WTC11 (cell line): ENCODE measurements around the gene CEP131. TPM values are rescaled to one million over a fixed set of nuclear protein-coding genes. Genes with fewer than 3 reads are reported as not detected.

Experiments used
- ATAC-seq: fragments of 200-7000 bp; cut with Tn5 transposase; 2 replicates; pipeline ENCODE4 v1.10.0; 2021; ENCODE audit warnings: mild to moderate bottlenecking, moderate library complexity
- CTCF ChIA-PET: fragments of 300-600 bp; sonication (Branson Sonifier 250); formaldehyde crosslinking; loops from one replicate; lab custom pipeline; 2021; ENCODE audit warnings: antibody characterized with exemption; lab: Charles Lee
- POLR2A ChIA-PET: fragments of 350-600 bp; sonication (Branson Sonifier 250); formaldehyde crosslinking; loops from one replicate; lab custom pipeline; 2021; ENCODE audit warnings: antibody characterized with exemption; lab: Charles Lee
- DNase-seq: peaks from one replicate; pipeline ENCODE4 v3.0.0; 2021; ENCODE audit warnings: low spot score
- H3K27ac Mint-ChIP-seq: 2 replicates; pipeline ENCODE4 v1.8.0; 2021; ENCODE audit warnings: mixed read lengths
- H3K27me3 Mint-ChIP-seq: 2 replicates; pipeline ENCODE4 v1.8.0; 2021; ENCODE audit warnings: low read depth, mild to moderate bottlenecking, moderate library complexity, mixed read lengths
- H3K36me3 Mint-ChIP-seq: 2 replicates; pipeline ENCODE4 v1.8.0; 2021; ENCODE audit warnings: mixed read lengths
- H3K4me1 Mint-ChIP-seq: 2 replicates; pipeline ENCODE4 v1.8.0; 2022; ENCODE audit warnings: mixed read lengths
- H3K4me3 Mint-ChIP-seq: 2 replicates; pipeline ENCODE4 v1.8.0; 2021; ENCODE audit warnings: mild to moderate bottlenecking, moderate library complexity, mixed read lengths
- H3K9me3 Mint-ChIP-seq: 2 replicates; pipeline ENCODE4 v1.8.0; 2021; ENCODE audit warnings: mixed read lengths
- CBFB ChIP-seq: sonication (generic); formaldehyde crosslinking; IDR thresholded peaks from 2 replicates; pipeline ENCODE4 v1.8.1; 2022; ENCODE audit warnings: mild to moderate bottlenecking, low read depth, missing genetic modification reagents
- EMX1 ChIP-seq: fragments of 250-450 bp; sonication (Bioruptor Pico); IDR thresholded peaks from 2 replicates; pipeline ENCODE4 v1.8.0; 2021; ENCODE audit warnings: mild to moderate bottlenecking
- IRF2 ChIP-seq: sonication (generic); formaldehyde crosslinking; IDR thresholded peaks from 2 replicates; pipeline ENCODE4 v1.8.0; 2022; ENCODE audit warnings: low read depth, missing genetic modification reagents, borderline replicate concordance
- JAZF1 ChIP-seq: fragments of 250-450 bp; sonication (Bioruptor Pico); IDR thresholded peaks from 2 replicates; pipeline ENCODE4 v1.9.0; 2021; ENCODE audit warnings: moderate library complexity, mild to moderate bottlenecking, inconsistent platforms
- MYBL2 ChIP-seq: sonication (generic); formaldehyde crosslinking; IDR thresholded peaks from 2 replicates; pipeline ENCODE4 v1.8.1; 2023; ENCODE audit warnings: mild to moderate bottlenecking, moderate library complexity, missing genetic modification reagents
- TEAD1 ChIP-seq: sonication (generic); formaldehyde crosslinking; IDR thresholded peaks from 2 replicates; pipeline ENCODE4 v1.8.0; 2022; ENCODE audit warnings: mild to moderate bottlenecking, missing genetic modification reagents
- ZNF263 ChIP-seq: sonication (generic); formaldehyde crosslinking; IDR thresholded peaks from 2 replicates; pipeline ENCODE4 v1.8.1; 2022; ENCODE audit warnings: low read depth, mild to moderate bottlenecking, moderate library complexity, missing genetic modification reagents
- ZNF317 ChIP-seq: sonication (generic); formaldehyde crosslinking; IDR thresholded peaks from 2 replicates; pipeline ENCODE4 v1.8.1; 2023; ENCODE audit warnings: low read depth, mild to moderate bottlenecking, moderate library complexity, missing genetic modification reagents, borderline replicate concordance
- ZNF396 ChIP-seq: fragments of 250-450 bp; sonication (Bioruptor Pico); IDR thresholded peaks from 2 replicates; pipeline ENCODE4 v1.8.0; 2021; ENCODE audit warnings: mild to moderate bottlenecking, moderate library complexity, borderline replicate concordance
- total RNA-seq: library from RNA; stranded (reverse); gene quantifications from 3 replicates; pipeline ENCODE4 v1.2.3, GENCODE V29; 2021
- TF ChIP-seq, protein P1 (sequence below): fragments of 250-450 bp; sonication (Bioruptor Pico); IDR thresholded peaks from 2 replicates; pipeline ENCODE4 v2.1.2; 2022; ENCODE audit warnings: mild to moderate bottlenecking, moderate library complexity
- TF ChIP-seq, protein P2 (sequence below): sonication (generic); formaldehyde crosslinking; IDR thresholded peaks from 2 replicates; pipeline ENCODE4 v1.8.1; 2022; ENCODE audit warnings: low read depth, missing genetic modification reagents, borderline replicate concordance
- TF ChIP-seq, protein P3 (sequence below): sonication (generic); formaldehyde crosslinking; IDR thresholded peaks from 2 replicates; pipeline ENCODE4 v1.8.1; 2023; ENCODE audit warnings: mild to moderate bottlenecking, moderate library complexity, missing genetic modification reagents
- TF ChIP-seq, protein P4 (sequence below): fragments of 250-450 bp; sonication (Bioruptor Pico); IDR thresholded peaks from 2 replicates; pipeline ENCODE4 v1.8.0; 2021; ENCODE audit warnings: mild to moderate bottlenecking
- TF ChIP-seq, protein P5 (sequence below): fragments of 250-450 bp; sonication (Bioruptor Pico); IDR thresholded peaks from 2 replicates; pipeline ENCODE4 v1.9.0; 2021; ENCODE audit warnings: mild to moderate bottlenecking
- TF ChIP-seq, protein P6 (sequence below): sonication (generic); formaldehyde crosslinking; IDR thresholded peaks from 2 replicates; pipeline ENCODE4 v1.8.0; 2022; ENCODE audit warnings: mild to moderate bottlenecking, missing genetic modification reagents
- TF ChIP-seq, protein P7 (sequence below): sonication (generic); formaldehyde crosslinking; IDR thresholded peaks from 2 replicates; pipeline ENCODE4 v1.8.0; 2022; ENCODE audit warnings: mild to moderate bottlenecking, missing genetic modification reagents
- TF ChIP-seq, protein P8 (sequence below): sonication (generic); formaldehyde crosslinking; IDR thresholded peaks from 2 replicates; pipeline ENCODE4 v1.8.0; 2023; ENCODE audit warnings: missing genetic modification reagents, mild to moderate bottlenecking, borderline replicate concordance

Gene CEP131
- total RNA-seq, 1 experiment from 2014 or later = 35.2 TPM

DNA sequence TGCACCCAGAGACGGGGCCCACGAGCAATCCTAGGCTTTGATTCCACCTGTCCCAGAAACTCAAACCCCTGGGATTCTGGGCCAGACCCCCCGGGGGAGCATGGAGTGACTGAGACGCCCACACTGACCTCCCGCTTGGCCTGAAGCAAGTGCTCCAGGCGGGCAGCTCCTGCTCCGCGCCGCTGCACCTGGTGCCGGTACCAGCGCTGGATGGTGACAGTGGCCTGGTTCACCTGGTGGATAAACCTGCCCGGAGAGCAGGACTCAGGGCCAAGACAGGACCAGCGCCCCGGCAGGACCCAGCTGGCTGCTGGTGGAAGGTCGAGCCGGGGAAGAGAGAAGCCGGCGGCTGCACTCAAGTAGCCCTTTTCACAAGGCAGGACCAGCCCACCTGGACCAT, 22.6 kb downstream of the CEP131 start (continued):
- TF ChIP-seq ZNF317 (CRISPR knock-in tag) = no peak
- TF ChIP-seq, protein P1, sequence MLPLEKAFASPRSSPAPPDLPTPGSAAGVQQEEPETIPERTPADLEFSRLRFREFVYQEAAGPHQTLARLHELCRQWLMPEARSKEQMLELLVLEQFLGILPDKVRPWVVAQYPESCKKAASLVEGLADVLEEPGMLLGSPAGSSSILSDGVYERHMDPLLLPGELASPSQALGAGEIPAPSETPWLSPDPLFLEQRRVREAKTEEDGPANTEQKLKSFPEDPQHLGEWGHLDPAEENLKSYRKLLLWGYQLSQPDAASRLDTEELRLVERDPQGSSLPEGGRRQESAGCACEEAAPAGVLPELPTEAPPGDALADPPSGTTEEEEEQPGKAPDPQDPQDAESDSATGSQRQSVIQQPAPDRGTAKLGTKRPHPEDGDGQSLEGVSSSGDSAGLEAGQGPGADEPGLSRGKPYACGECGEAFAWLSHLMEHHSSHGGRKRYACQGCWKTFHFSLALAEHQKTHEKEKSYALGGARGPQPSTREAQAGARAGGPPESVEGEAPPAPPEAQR (CRISPR knock-in tag) = no peak
- TF ChIP-seq, protein P2, sequence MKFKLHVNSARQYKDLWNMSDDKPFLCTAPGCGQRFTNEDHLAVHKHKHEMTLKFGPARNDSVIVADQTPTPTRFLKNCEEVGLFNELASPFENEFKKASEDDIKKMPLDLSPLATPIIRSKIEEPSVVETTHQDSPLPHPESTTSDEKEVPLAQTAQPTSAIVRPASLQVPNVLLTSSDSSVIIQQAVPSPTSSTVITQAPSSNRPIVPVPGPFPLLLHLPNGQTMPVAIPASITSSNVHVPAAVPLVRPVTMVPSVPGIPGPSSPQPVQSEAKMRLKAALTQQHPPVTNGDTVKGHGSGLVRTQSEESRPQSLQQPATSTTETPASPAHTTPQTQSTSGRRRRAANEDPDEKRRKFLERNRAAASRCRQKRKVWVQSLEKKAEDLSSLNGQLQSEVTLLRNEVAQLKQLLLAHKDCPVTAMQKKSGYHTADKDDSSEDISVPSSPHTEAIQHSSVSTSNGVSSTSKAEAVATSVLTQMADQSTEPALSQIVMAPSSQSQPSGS = no peak

DNA sequence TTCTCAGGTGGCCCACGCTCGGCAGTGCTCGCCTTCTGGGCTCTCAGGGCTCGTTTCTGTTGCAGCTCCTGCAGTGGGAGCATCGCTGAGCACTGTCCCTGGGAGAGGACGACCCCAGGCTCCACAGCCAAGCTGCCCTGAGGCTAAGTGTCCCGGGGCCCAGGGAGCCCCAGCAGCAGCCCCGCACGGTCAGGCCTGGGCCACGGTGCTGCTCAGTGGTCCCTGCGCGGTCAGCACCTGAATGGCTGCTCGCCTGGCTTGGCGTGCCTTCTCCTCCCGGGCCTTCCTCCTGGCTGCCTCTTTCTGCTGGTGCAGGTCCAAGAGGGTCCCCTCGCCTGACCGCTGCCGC, 23.3 kb downstream of the CEP131 start:
- peaks cover 2% of the 10 kb centered on the region; the same call in 1 of the 2 replicates for H3K36me3 Mint-ChIP-seq
- DNase-seq (no peak), ATAC-seq (no peak)
- no peak for TF ChIP-seq MYBL2 (CRISPR knock-in tag)
- no peak for TF ChIP-seq TEAD1
- TF ChIP-seq CBFB = no peak
- no peak for TF ChIP-seq EMX1 (CRISPR knock-in tag)
- TF ChIP-seq, protein P3, sequence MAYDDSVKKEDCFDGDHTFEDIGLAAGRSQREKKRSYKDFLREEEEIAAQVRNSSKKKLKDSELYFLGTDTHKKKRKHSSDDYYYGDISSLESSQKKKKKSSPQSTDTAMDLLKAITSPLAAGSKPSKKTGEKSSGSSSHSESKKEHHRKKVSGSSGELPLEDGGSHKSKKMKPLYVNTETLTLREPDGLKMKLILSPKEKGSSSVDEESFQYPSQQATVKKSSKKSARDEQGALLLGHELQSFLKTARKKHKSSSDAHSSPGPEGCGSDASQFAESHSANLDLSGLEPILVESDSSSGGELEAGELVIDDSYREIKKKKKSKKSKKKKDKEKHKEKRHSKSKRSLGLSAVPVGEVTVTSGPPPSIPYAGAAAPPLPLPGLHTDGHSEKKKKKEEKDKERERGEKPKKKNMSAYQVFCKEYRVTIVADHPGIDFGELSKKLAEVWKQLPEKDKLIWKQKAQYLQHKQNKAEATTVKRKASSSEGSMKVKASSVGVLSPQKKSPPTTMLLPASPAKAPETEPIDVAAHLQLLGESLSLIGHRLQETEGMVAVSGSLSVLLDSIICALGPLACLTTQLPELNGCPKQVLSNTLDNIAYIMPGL (CRISPR knock-in tag) = no peak
- CTCF ChIA-PET = interaction anchor here (1.5 to 1.7 kb wide), 2 partner anchors 57 to 176 kb away, joined by 3 to 4 read pairs; no protein-coding TSS in a partner anchor
- no peak overlapping the region for H3K27ac Mint-ChIP-seq
- H3K27me3 Mint-ChIP-seq = no peaks in the 10 kb centered on the region
- POLR2A ChIA-PET = no interaction called here
- H3K9me3 Mint-ChIP-seq = no peaks in the 10 kb centered on the region
- no peaks in the 10 kb centered on the region for H3K4me1 Mint-ChIP-seq
- H3K4me3 Mint-ChIP-seq = no peak overlapping the region

DNA sequence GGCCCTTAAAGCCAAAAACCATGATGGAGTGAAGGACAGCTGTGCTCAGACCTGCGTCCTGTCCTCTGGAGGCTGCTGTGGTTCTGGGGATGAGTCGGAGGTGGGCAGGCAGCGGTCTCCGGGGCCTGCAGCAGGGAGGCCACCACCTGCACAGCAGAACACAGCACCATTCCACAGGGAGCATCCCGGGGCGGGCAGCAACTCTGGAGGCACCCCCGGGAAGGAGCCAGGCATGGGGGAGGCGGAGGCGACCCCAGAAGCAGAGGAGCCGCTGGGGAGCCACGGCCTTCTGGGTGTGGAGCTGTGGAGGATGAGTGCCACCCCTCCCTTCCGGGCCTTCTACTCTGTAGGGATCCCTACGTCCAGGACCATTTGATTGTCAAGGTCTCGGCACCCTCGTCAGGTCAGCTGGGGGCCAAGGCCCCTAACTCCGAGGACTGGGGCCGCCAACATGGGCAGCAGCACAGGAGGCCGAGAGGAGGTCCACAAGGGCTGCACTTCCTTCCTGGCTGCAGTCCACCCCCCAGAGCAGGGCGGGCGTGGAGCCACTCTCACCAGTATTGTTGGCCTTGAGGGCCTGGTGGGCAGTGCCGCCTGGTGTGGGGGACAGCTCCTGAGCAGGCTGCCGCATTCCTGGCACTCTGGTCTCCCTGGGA, 23.8 kb downstream of the CEP131 start:
- ATAC-seq (no peak), DNase-seq (no peak)
- Mint-ChIP-seq H3K27ac (no peak overlapping the region), H3K4me1 (no peaks in the 10 kb centered on the region), H3K9me3 (no peaks in the 10 kb centered on the region), H3K4me3 (no peak overlapping the region), H3K36me3 (peaks cover 2% of the 10 kb centered on the region; the same call in 1 of the 2 replicates), H3K27me3 (no peaks in the 10 kb centered on the region)
- CTCF ChIA-PET = interaction anchor here (1.5 to 1.7 kb wide), 2 partner anchors 56 to 175 kb away, joined by 3 to 4 read pairs; no protein-coding TSS in a partner anchor
- POLR2A ChIA-PET = no interaction called here
- TF ChIP-seq, protein P4, sequence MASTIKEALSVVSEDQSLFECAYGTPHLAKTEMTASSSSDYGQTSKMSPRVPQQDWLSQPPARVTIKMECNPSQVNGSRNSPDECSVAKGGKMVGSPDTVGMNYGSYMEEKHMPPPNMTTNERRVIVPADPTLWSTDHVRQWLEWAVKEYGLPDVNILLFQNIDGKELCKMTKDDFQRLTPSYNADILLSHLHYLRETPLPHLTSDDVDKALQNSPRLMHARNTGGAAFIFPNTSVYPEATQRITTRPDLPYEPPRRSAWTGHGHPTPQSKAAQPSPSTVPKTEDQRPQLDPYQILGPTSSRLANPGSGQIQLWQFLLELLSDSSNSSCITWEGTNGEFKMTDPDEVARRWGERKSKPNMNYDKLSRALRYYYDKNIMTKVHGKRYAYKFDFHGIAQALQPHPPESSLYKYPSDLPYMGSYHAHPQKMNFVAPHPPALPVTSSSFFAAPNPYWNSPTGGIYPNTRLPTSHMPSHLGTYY (CRISPR knock-in tag) = no peak
- TF ChIP-seq, protein P5, sequence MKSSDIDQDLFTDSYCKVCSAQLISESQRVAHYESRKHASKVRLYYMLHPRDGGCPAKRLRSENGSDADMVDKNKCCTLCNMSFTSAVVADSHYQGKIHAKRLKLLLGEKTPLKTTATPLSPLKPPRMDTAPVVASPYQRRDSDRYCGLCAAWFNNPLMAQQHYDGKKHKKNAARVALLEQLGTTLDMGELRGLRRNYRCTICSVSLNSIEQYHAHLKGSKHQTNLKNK (CRISPR knock-in tag) = no peak
- TF ChIP-seq, protein P2 = no peak
- TF ChIP-seq, protein P6, sequence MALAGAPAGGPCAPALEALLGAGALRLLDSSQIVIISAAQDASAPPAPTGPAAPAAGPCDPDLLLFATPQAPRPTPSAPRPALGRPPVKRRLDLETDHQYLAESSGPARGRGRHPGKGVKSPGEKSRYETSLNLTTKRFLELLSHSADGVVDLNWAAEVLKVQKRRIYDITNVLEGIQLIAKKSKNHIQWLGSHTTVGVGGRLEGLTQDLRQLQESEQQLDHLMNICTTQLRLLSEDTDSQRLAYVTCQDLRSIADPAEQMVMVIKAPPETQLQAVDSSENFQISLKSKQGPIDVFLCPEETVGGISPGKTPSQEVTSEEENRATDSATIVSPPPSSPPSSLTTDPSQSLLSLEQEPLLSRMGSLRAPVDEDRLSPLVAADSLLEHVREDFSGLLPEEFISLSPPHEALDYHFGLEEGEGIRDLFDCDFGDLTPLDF (CRISPR knock-in tag) = no peak
- TF ChIP-seq, protein P7, sequence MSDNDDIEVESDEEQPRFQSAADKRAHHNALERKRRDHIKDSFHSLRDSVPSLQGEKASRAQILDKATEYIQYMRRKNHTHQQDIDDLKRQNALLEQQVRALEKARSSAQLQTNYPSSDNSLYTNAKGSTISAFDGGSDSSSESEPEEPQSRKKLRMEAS = no peak
- TF ChIP-seq IRF2 (CRISPR knock-in tag) (no peak), ZNF396 (CRISPR knock-in tag) (no peak), ZNF263 (CRISPR knock-in tag) (no peak), JAZF1 (CRISPR knock-in tag) (no peak)
- TF ChIP-seq, protein P8, sequence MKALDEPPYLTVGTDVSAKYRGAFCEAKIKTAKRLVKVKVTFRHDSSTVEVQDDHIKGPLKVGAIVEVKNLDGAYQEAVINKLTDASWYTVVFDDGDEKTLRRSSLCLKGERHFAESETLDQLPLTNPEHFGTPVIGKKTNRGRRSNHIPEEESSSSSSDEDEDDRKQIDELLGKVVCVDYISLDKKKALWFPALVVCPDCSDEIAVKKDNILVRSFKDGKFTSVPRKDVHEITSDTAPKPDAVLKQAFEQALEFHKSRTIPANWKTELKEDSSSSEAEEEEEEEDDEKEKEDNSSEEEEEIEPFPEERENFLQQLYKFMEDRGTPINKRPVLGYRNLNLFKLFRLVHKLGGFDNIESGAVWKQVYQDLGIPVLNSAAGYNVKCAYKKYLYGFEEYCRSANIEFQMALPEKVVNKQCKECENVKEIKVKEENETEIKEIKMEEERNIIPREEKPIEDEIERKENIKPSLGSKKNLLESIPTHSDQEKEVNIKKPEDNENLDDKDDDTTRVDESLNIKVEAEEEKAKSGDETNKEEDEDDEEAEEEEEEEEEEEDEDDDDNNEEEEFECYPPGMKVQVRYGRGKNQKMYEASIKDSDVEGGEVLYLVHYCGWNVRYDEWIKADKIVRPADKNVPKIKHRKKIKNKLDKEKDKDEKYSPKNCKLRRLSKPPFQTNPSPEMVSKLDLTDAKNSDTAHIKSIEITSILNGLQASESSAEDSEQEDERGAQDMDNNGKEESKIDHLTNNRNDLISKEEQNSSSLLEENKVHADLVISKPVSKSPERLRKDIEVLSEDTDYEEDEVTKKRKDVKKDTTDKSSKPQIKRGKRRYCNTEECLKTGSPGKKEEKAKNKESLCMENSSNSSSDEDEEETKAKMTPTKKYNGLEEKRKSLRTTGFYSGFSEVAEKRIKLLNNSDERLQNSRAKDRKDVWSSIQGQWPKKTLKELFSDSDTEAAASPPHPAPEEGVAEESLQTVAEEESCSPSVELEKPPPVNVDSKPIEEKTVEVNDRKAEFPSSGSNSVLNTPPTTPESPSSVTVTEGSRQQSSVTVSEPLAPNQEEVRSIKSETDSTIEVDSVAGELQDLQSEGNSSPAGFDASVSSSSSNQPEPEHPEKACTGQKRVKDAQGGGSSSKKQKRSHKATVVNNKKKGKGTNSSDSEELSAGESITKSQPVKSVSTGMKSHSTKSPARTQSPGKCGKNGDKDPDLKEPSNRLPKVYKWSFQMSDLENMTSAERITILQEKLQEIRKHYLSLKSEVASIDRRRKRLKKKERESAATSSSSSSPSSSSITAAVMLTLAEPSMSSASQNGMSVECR (CRISPR knock-in tag) = no peak
